Pancreas (tissue), 10 donors: Measurements from ENCODE around the gene TMEM217. TPM values are rescaled to one million over a fixed set of nuclear protein-coding genes. Genes with fewer than 3 reads are reported as not detected.
A peak's percentile ranks its signal among the peaks of the same experiment; 100 is the strongest.

Source experiments
- ATAC-seq, 4 donors: fragments of 200-7000 bp; cut with Tn5 transposase; one replicate each; pipeline versions ENCODE4 v1.8.0 to v1.9.1; 2020; ENCODE audit warnings: mild to moderate bottlenecking in 4 of 4, moderate library complexity in 4 of 4
- DNase-seq, 6 donors: peaks; one replicate each; pipeline ENCODE4 v3.0.0-alpha.2; 2020
- FAIRE-seq: peaks from 2 replicates; lab custom pipeline; 2012; peaks lifted over from hg19 to GRCh38; lab: Jason Lieb, UNC
- H3K27ac ChIP-seq, 4 donors: fragments of 200-600 bp; sonication (generic); 1 replicate in 3 of 4; 2 replicates in 1 of 4; pipeline versions ENCODE4 v1.5.0 to v1.8.0; 2020
- H3K27me3 ChIP-seq, 4 donors: fragments of 200-600 bp; one replicate each; pipeline ENCODE4 v1.8.0; 2021
- H3K36me3 ChIP-seq, 3 donors: fragments of 200-600 bp; sonication (generic) in 1 of 3; one replicate each; pipeline versions ENCODE4 v1.5.0 to v1.8.0; 2020 to 2021
- H3K4me1 ChIP-seq, 3 donors: fragments of 200-600 bp; one replicate each; pipeline ENCODE4 v1.8.0; 2021
- H3K4me3 ChIP-seq, 4 donors: fragments of 200-600 bp; sonication (generic) in 2 of 4; one replicate each; pipeline versions ENCODE4 v1.5.0 to v1.8.0; 2020 to 2021
- H3K9me3 ChIP-seq, 4 donors: fragments of 200-600 bp; one replicate each; pipeline ENCODE4 v1.8.0; 2021
- WGBS, 2 donors: extraction: QIAGEN DNeasy Blood & Tissue Kit; methylation state at CpG; one replicate each; pipeline ENCODE4 v1.1.7; 2013; 5-methylcytosine and 5-hydroxymethylcytosine counted together
- intact Hi-C, 3 donors: fragments of 100-400 bp; cut with DNase I; formaldehyde crosslinking; loops; one replicate each; pipeline versions ENCODE4 v1.11.1 to v1.14.2; 2022
- polyA plus RNA-seq, 2 donors: library from polyadenylated mRNA; stranded (reverse); fragments of 200-250 nt; gene quantifications; one replicate each; pipeline ENCODE4 v1.2.3, GENCODE V29; 2013
- total RNA-seq, 6 donors: library from RNA; stranded (reverse); fragmentation: NEBNext Ultra II Directional in 4 of 6; extraction: Animal tissue kit (Norgen Biotek cat#: 25700) in 4 of 6; gene quantifications; one replicate each; pipeline versions ENCODE4 v1.2.1 to v1.2.4, GENCODE V29; 2021 to 2023
- TF ChIP-seq, protein P1 (sequence below), 4 donors: fragments of 200-600 bp; sonication (generic) in 3 of 4; IDR thresholded peaks; one replicate each; pipeline versions ENCODE4 v1.5.0 to v1.8.0; 2021; ENCODE audit warnings: antibody characterized with exemption in 4 of 4
- donor health status: healthy with polysubstance abuse.
- donor health status: DM: no; HTN: no; CAD: no; lungs with moderate emphysema.
- donor health status: DM: no; HTN: no; CAD: no.
- donor health status: control.
- donor health status: control.
- donor health status: Bipolar disorder and iron deficiency.
- donor health status: DM: yes; HTN: yes; CAD: no.
- donor health status: DM: no; HTN: no; CAD: no.
- donor health status: DM: no; HTN: no; CAD: no.
- donor health status: DM: yes; HTN: yes; CAD: no.

The TMEM217 gene
- total and polyA plus RNA-seq, 8 donors, result 0.19 to 2.1 (median 1.3) TPM

- peak; percentile 87 to 95 (median 92) for ATAC-seq
- no peaks in the 10 kb centered on the region for H3K9me3 ChIP-seq
- intact Hi-C loops, result no loop called here
- peaks cover 4 to 12% (median 6%) of the 10 kb centered on the region in 3 donors for H3K4me1 ChIP-seq
- H3K36me3 ChIP-seq, result no peaks in the 10 kb centered on the region
- peak; percentile 88 to 96 (median 93) for DNase-seq
- H3K27me3 ChIP-seq, result no peaks in the 10 kb centered on the region
- no peak for FAIRE-seq
- TF ChIP-seq, protein P1, sequence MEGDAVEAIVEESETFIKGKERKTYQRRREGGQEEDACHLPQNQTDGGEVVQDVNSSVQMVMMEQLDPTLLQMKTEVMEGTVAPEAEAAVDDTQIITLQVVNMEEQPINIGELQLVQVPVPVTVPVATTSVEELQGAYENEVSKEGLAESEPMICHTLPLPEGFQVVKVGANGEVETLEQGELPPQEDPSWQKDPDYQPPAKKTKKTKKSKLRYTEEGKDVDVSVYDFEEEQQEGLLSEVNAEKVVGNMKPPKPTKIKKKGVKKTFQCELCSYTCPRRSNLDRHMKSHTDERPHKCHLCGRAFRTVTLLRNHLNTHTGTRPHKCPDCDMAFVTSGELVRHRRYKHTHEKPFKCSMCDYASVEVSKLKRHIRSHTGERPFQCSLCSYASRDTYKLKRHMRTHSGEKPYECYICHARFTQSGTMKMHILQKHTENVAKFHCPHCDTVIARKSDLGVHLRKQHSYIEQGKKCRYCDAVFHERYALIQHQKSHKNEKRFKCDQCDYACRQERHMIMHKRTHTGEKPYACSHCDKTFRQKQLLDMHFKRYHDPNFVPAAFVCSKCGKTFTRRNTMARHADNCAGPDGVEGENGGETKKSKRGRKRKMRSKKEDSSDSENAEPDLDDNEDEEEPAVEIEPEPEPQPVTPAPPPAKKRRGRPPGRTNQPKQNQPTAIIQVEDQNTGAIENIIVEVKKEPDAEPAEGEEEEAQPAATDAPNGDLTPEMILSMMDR (IDR thresholded peaks at IDR 0.05), result no peak
- peak overlapping the region; percentile 29 to 89 (median 59) for H3K4me3 ChIP-seq
- H3K27ac ChIP-seq, result peak overlapping the region; percentile 44 to 76 (median 60)
- 0 to 1% methylated on average over 37 to 39 of the region's 39 CpGs for WGBS, 2 donors
Observed at GRCh38 chr6:37222125-37222967, 35.6 kb downstream of the TMEM217 start.

- DNase-seq (no peak), FAIRE-seq (no peak), ATAC-seq (no peak)
- peak overlapping the region; percentile 29 to 89 (median 59) for H3K4me3 ChIP-seq
- TF ChIP-seq, protein P1 (IDR thresholded peaks at IDR 0.05), result no peak
- no peaks in the 10 kb centered on the region for H3K9me3 ChIP-seq
- intact Hi-C loops, result no loop called here
- peaks cover 4 to 12% (median 6%) of the 10 kb centered on the region in 3 donors for H3K4me1 ChIP-seq
- WGBS, 2 donors, result 53 to 54% methylated on average over 6 of the region's 6 CpGs
- H3K27me3 ChIP-seq, result no peaks in the 10 kb centered on the region
- H3K36me3 ChIP-seq, result no peaks in the 10 kb centered on the region
- peak overlapping the region in 3 of 4 donors; percentile 44 to 76 (median 71) for H3K27ac ChIP-seq
Observed at GRCh38 chr6:37221585-37222124, 36.3 kb downstream of the TMEM217 start.

- ATAC-seq, result no peak
- no peaks in the 10 kb centered on the region for H3K27me3 ChIP-seq
- no peak overlapping the region for H3K27ac ChIP-seq
- no peaks in the 10 kb centered on the region for H3K9me3 ChIP-seq
- H3K4me1 ChIP-seq, result peaks cover 0 to 7% (median 4%) of the 10 kb centered on the region in 3 donors
- DNase-seq, result no peak
- H3K36me3 ChIP-seq, result no peaks in the 10 kb centered on the region
- H3K4me3 ChIP-seq, result no peak overlapping the region
- TF ChIP-seq, protein P1 (IDR thresholded peaks at IDR 0.05), result no peak
- WGBS, 2 donors, result 83% methylated on average over 8 of the region's 8 CpGs
- FAIRE-seq, result no peak
- intact Hi-C loops, result loop anchor here in 1 of 3 donors (10.0 kb wide), 1 partner anchor 454 kb away; no protein-coding TSS in a partner anchor
Observed at GRCh38 chr6:37218511-37218910, 39.4 kb downstream of the TMEM217 start.

DNA sequence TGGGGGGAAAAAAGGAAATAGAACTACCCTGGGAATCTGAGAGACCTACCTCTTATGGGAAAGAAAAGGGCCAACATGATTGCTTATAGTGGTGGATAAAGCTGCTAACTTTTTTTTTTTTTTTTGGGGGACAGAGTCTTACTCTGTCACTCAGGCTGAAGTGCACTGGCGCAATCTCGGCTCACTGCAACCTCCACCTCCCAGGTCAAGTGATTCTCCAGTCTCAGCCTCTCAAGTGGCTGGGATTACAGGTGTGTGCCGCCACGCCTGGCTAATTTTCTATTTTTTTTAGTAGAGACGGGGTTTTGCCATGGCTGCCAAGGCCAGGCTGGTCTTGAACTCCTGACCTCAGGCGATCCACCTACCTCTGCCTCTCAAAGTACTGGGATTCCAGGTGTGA, 39.9 kb downstream of the TMEM217 start:
- no peaks in the 10 kb centered on the region for H3K27me3 ChIP-seq
- peaks cover 0 to 4% (median 3%) of the 10 kb centered on the region in 3 donors for H3K4me1 ChIP-seq
- intact Hi-C loops, result loop anchor here in 1 of 3 donors (10.0 kb wide), 1 partner anchor 453 kb away; no protein-coding TSS in a partner anchor
- FAIRE-seq, result no peak
- no peak overlapping the region for H3K27ac ChIP-seq
- no peak for ATAC-seq
- H3K36me3 ChIP-seq, result no peaks in the 10 kb centered on the region
- no peaks in the 10 kb centered on the region for H3K9me3 ChIP-seq
- WGBS, 2 donors, result 87 to 90% methylated on average over 6 of the region's 6 CpGs
- H3K4me3 ChIP-seq, result no peak overlapping the region
- TF ChIP-seq, protein P1 (IDR thresholded peaks at IDR 0.05), result no peak
- no peak for DNase-seq
